GM12878 (cell line): ENCODE data around the gene PCDHB7.
"Not testable (repeated sequence)": the region's sequence is repeated elsewhere in the genome, so short reads cannot be mapped to it uniquely, and the experiment has no call there.

ENCODE experiments used
- CTCF ChIP-seq, 3 experiments: IDR thresholded peaks in 2 of 3; conservative IDR thresholded peaks in 1 of 3; 2 replicates each; pipeline ENCODE4 v1.5.1; 2011; ENCODE audit warnings: low read depth in 3 of 3, low read length in 3 of 3, mild to moderate bottlenecking in 3 of 3, control low read depth in 2 of 3, moderate library complexity in 2 of 3, inconsistent platforms in 1 of 3, mixed read lengths in 1 of 3; ENCODE audit not compliant: control insufficient read depth in 2 of 3, insufficient read depth in 1 of 3; ENCODE audit errors: extremely low read depth in 1 of 3
- GABPA ChIP-seq: IDR thresholded peaks from 2 replicates; pipeline ENCODE4 v1.6.1; 2014; ENCODE audit warnings: antibody characterized with exemption, low read depth, mild to moderate bottlenecking, inconsistent platforms
- POLR2AphosphoS5 ChIP-seq: IDR thresholded peaks from 2 replicates; pipeline ENCODE4 v1.6.1; 2011; ENCODE audit warnings: mild to moderate bottlenecking, low read length, inconsistent platforms
- SIN3A ChIP-seq: IDR thresholded peaks from 2 replicates; pipeline ENCODE4 v1.6.1; 2012; ENCODE audit warnings: low read depth, low read length, improper control_type of control experiment
- TCF12 ChIP-seq: IDR thresholded peaks from 2 replicates; pipeline ENCODE4 v1.6.1; 2011; ENCODE audit warnings: low read depth, mild to moderate bottlenecking, low read length
- ZNF24 ChIP-seq: fragments of 450-650 bp; IDR thresholded peaks from 2 replicates; pipeline ENCODE4 v1.6.1; 2017; ENCODE audit warnings: antibody characterized with exemption, mild to moderate bottlenecking

GRCh38 chr5:141157901-141158300 lies 14.5 kb upstream of the PCDHB7 start:
- TF ChIP-seq GABPA; ZNF24; POLR2AphosphoS5; SIN3A; CTCF (IDR thresholded peaks at IDR 0.05 in 2 of 3, conservative IDR thresholded peaks at IDR 0.05 in 1 of 3; ENCODE audit: control insufficient read depth in 2 of 3, extremely low read depth in 1 of 3, insufficient read depth in 1 of 3, low read depth in 3 of 3, low read length in 3 of 3); TCF12: not testable (repeated sequence)
